GM19099 (cell line): ENCODE results near the gene ITPA.

Source experiments
- POLR2A ChIP-seq: IDR thresholded peaks from 3 replicates; pipeline ENCODE4 v1.6.1; 2011; ENCODE audit warnings: low read depth; ENCODE audit not compliant: insufficient read length; ENCODE audit errors: extremely low read depth

The ITPA gene

GRCh38 chr20:3243718-3244358, 34.5 kb downstream of the ITPA start:
- no peak for TF ChIP-seq POLR2A

GRCh38 chr20:3244613-3245012, 35.3 kb downstream of the ITPA start:
- TF ChIP-seq POLR2A = no peak

GRCh38 chr20:3245156-3245555, 35.9 kb downstream of the ITPA start:
- no peak for TF ChIP-seq POLR2A

GRCh38 chr20:3245711-3246110, 36.4 kb downstream of the ITPA start:
- no peak for TF ChIP-seq POLR2A

GRCh38 chr20:3246682-3247081, 37.4 kb downstream of the ITPA start:
- no peak for TF ChIP-seq POLR2A

- no peak for TF ChIP-seq POLR2A
These were observed 38.3 kb downstream of the ITPA start for GRCh38 chr20:3247638-3248037.

- no peak for TF ChIP-seq POLR2A
These were observed 39.1 kb downstream of the ITPA start for GRCh38 chr20:3248167-3248992.

- no peak for TF ChIP-seq POLR2A
These were observed 39.7 kb downstream of the ITPA start for GRCh38 chr20:3248993-3249347.

- no peak for TF ChIP-seq POLR2A
These were observed 40.8 kb downstream of the ITPA start for GRCh38 chr20:3250091-3250504.

- TF ChIP-seq POLR2A = no peak
These were observed 42.5 kb downstream of the ITPA start for GRCh38 chr20:3251806-3252205.

GRCh38 chr20:3255728-3256127, 46.4 kb downstream of the ITPA start:
- TF ChIP-seq POLR2A = no peak

- TF ChIP-seq POLR2A = no peak
These were observed 49.1 kb downstream of the ITPA start for GRCh38 chr20:3258429-3258828.

GRCh38 chr20:3262566-3262965, 53.3 kb downstream of the ITPA start:
- TF ChIP-seq POLR2A = no peak

GRCh38 chr20:3270051-3270450, 60.8 kb downstream of the ITPA start:
- no peak for TF ChIP-seq POLR2A

GRCh38 chr20:3273371-3273770, 64.1 kb downstream of the ITPA start:
- no peak for TF ChIP-seq POLR2A
